Mammary epithelial cell (primary cell): Measurements from ENCODE around the gene HACD1.

Experiments
- EZH2 ChIP-seq: IDR thresholded peaks from 2 replicates; pipeline ENCODE4 v1.6.1; 2012; ENCODE audit warnings: low read length, inconsistent platforms, borderline replicate concordance
- TF ChIP-seq, protein P1 (sequence below), 2 donors: IDR thresholded peaks in 1 of 2; conservative IDR thresholded peaks in 1 of 2; 2 replicates each; pipeline ENCODE4 v1.5.1; 2011 to 2012; ENCODE audit warnings: inconsistent platforms in 2 of 2, low read length in 2 of 2, mild to moderate bottlenecking in 2 of 2, control low read depth in 1 of 2, low read depth in 1 of 2; ENCODE audit not compliant: insufficient read depth in 1 of 2; ENCODE audit errors: extremely low read depth in 1 of 2

DNA sequence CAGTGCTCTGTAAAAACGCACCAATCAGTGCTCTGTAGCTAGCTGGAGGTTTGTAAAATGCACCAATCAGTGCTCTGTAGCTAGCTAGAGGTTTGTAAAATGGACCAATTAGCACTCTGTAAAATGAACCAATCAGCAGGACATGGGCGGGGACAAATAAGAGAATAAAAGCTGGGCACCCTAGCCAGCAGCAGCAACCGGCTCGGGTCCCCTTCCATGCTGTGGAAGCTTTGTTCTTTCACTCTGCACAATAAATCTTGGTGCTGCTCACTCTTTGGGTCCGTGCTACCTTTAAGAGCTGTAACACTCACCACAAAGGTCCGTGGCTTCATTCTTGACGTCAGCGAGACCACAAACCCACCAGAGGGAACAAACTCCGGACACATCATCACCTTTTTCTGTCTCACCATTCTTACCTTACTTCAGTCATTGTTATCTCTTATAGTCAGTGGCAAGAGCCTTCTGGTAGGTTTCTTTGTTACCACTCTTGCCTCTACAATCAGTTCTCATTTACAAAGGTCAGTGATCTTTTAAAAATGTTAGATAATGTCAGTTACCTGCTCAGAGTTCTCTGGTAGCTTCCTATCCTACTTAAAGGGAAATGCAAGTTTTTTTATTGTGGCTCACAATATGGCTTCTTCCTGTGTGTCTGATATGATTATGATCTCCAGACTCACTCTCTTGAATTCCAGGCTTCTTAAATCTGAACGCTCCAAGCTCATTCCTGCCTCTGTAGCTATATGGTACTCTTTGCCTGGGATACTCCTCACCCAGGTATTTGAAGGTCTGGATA, 31.3 kb upstream of the HACD1 start:
- TF ChIP-seq, protein P1, sequence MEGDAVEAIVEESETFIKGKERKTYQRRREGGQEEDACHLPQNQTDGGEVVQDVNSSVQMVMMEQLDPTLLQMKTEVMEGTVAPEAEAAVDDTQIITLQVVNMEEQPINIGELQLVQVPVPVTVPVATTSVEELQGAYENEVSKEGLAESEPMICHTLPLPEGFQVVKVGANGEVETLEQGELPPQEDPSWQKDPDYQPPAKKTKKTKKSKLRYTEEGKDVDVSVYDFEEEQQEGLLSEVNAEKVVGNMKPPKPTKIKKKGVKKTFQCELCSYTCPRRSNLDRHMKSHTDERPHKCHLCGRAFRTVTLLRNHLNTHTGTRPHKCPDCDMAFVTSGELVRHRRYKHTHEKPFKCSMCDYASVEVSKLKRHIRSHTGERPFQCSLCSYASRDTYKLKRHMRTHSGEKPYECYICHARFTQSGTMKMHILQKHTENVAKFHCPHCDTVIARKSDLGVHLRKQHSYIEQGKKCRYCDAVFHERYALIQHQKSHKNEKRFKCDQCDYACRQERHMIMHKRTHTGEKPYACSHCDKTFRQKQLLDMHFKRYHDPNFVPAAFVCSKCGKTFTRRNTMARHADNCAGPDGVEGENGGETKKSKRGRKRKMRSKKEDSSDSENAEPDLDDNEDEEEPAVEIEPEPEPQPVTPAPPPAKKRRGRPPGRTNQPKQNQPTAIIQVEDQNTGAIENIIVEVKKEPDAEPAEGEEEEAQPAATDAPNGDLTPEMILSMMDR (conservative IDR thresholded peaks at IDR 0.05 in 1 of 2, IDR thresholded peaks at IDR 0.05 in 1 of 2; ENCODE audit: extremely low read depth in 1 of 2, insufficient read depth in 1 of 2, low read depth in 1 of 2, low read length in 2 of 2) = no peak
- TF ChIP-seq EZH2 = no peak
